SW 1271 (cell line): ENCODE results near the gene MCL1.
"Not testable (repeated sequence)": the region's sequence is repeated elsewhere in the genome, so short reads cannot be mapped to it uniquely, and the experiment has no call there.

Experiments used
- DNase-seq, 2 experiments: peaks; one replicate each; lab custom pipeline; 2025; lab: John Stamatoyannopoulos, UW

MCL1 gene

GRCh38 chr1:150579110-150579944 is at the start of gene MCL1:
Gene MCL1, minus strand, starts transcription at chr1:150579610. Its CDS starts 80 bp downstream, at chr1:150579530.
- peak; percentile 60 to 91 for DNase-seq

- no peak for DNase-seq
Measured at GRCh38 chr1:150628766-150629114, 49.3 kb upstream of the MCL1 start.

- DNase-seq: no peak
Measured at GRCh38 chr1:150627826-150628410, 48.5 kb upstream of the MCL1 start.

- no peak for DNase-seq
Measured at GRCh38 chr1:150626150-150626549, 46.7 kb upstream of the MCL1 start.

- not testable (repeated sequence) for DNase-seq
Measured at GRCh38 chr1:150624546-150624945, 45.1 kb upstream of the MCL1 start.

GRCh38 chr1:150624134-150624533 is 44.7 kb upstream of the MCL1 start:
- not testable (repeated sequence) for DNase-seq

- DNase-seq: no peak
Measured at GRCh38 chr1:150622303-150622975, 43.0 kb upstream of the MCL1 start.

GRCh38 chr1:150621497-150622302 is 42.3 kb upstream of the MCL1 start:
- no peak for DNase-seq

- DNase-seq: no peak
Measured at GRCh38 chr1:150620919-150621318, 41.5 kb upstream of the MCL1 start.

- DNase-seq: peak in 1 of 2 experiments; percentile 76
Measured at GRCh38 chr1:150619576-150620509, 40.4 kb upstream of the MCL1 start.

GRCh38 chr1:150615346-150616201 is 36.2 kb upstream of the MCL1 start:
- DNase-seq: no peak

- peak; percentile 72 to 90 for DNase-seq
Measured at GRCh38 chr1:150613061-150613920, 33.9 kb upstream of the MCL1 start.

- DNase-seq: no peak
Measured at GRCh38 chr1:150612014-150612345, 32.6 kb upstream of the MCL1 start.

- DNase-seq: no peak
Measured at GRCh38 chr1:150610576-150610975, 31.2 kb upstream of the MCL1 start.

GRCh38 chr1:150609732-150610131 is 30.3 kb upstream of the MCL1 start:
- DNase-seq: no peak

- no peak for DNase-seq
Measured at GRCh38 chr1:150606463-150607142, 27.2 kb upstream of the MCL1 start.

GRCh38 chr1:150605451-150605731 is 26.0 kb upstream of the MCL1 start:
- not testable (repeated sequence) for DNase-seq

GRCh38 chr1:150604226-150604588 is 24.8 kb upstream of the MCL1 start:
- no peak for DNase-seq

- DNase-seq: no peak
Measured at GRCh38 chr1:150603711-150604110, 24.3 kb upstream of the MCL1 start.
